GM18505 (cell line): ENCODE results near the gene BDP1.
"Not testable (repeated sequence)": the region's sequence is repeated elsewhere in the genome, so short reads cannot be mapped to it uniquely, and the experiment has no call there.

Source experiments
- ATAC-seq: cut with Tn5 transposase; IDR thresholded peaks from one replicate; pipeline ENCODE4 v1.9.1; 2021; ENCODE audit not compliant: unreplicated experiment
- POLR2A ChIP-seq: IDR thresholded peaks from 4 replicates; pipeline ENCODE4 v1.6.1; 2011; ENCODE audit warnings: borderline replicate concordance; ENCODE audit not compliant: insufficient read depth, insufficient read length; ENCODE audit errors: extremely low read depth

Gene BDP1

GRCh38 chr5:71452876-71453275, 2.6 kb upstream of the BDP1 start:
- no peak for TF ChIP-seq POLR2A
- no peak for ATAC-seq

GRCh38 chr5:71454913-71455312, 538 bp upstream of the BDP1 start:
- TF ChIP-seq POLR2A: no peak
- no peak for ATAC-seq

DNA sequence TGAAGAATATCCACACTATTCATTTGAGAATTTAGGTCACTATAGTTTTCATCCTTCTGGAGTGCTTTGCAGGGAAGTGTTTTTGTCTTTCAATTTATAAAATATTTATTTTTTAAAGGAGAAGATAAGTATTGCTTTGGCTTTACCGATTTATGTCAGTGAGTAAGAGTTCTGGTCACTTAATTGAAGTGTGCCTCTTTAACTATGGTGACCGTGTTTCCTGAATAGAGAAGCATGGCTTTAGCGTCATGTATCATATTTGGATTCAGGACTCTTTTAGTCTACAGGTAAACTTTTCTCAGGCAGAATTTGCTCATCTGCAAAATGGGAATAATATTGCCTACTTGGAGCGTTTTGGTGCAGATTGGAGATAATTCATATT, 902 bp downstream of the BDP1 start:
- no peak for TF ChIP-seq POLR2A
- ATAC-seq: no peak

DNA sequence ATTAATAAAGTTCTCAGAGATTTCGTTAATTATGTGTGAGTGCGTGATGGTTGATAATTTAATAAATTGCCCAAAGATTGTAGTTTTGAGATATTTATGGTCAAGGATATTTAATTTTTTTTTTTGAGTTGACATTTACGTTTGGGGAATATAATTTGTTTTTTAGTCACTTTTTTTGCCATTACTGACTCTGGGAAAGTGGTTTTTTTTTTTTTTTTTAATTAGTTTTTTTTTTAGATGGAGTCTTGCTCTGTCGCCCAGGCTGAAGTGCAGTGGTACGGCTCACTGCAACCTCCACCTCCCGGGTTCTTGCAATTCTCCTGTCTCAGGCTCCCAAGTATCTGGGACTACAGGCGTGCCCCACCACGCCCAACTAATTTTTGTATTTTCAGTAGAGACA, 1.7 kb downstream of the BDP1 start:
- no peak for ATAC-seq
- no peak for TF ChIP-seq POLR2A

DNA sequence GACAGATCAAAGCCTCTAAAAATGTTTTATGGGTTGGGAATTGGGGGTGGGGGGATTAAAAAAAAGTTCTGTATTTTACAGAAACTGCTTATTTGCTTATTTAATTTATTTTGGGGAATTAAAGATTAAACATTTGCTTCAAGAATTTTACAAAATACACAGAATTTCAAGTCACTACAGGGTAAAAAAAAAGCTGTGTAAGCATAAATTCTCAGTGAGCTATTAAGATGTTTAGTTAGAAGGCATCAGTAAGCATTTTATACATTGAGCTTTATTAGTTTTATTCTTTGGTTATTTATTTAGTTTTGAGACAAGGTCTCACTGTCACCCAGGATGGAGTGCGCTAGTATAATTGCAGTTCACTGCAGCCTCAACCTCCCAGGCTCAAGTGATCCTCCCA, 5.2 kb downstream of the BDP1 start:
- no peak for TF ChIP-seq POLR2A
- no peak for ATAC-seq

DNA sequence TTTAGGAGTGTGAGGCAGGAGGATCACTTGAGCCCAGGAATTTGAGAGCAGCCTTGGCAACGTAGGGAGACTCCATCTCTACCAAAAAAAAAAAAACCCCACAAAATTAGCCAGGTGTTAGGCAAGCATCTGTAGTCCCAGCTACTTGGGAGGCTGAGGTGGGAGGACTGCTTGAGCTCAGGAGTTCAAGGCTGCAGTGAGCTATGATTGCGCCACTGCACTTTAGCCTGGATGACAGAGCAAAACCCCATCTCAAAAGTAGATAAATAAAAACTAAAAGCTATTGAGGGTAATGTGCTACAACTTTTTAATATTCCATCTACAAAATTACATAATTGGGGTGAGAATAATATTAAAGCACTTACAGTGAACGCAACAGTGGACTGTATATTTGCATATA, 5.9 kb downstream of the BDP1 start:
- TF ChIP-seq POLR2A: no peak
- ATAC-seq: no peak

DNA sequence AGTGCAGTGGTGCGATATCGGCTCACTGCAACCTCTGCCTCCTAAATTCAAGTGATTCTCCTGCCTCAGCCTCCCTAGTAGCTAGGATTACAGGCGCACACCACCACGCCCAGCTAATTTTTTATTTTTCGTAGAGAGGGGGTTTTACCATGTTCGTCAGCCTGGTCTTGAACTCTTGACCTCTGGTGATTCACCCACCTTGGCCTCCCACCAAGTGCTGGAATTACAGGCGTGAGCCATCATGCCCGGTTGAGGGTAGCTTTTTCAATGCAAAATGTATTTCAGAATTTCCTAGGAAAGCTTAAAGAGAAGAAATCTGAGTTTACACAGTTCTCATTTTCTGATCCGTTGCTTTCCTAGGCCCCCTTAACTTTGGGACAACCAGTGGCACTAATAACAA, 15.7 kb downstream of the BDP1 start:
- no peak for ATAC-seq
- no peak for TF ChIP-seq POLR2A

DNA sequence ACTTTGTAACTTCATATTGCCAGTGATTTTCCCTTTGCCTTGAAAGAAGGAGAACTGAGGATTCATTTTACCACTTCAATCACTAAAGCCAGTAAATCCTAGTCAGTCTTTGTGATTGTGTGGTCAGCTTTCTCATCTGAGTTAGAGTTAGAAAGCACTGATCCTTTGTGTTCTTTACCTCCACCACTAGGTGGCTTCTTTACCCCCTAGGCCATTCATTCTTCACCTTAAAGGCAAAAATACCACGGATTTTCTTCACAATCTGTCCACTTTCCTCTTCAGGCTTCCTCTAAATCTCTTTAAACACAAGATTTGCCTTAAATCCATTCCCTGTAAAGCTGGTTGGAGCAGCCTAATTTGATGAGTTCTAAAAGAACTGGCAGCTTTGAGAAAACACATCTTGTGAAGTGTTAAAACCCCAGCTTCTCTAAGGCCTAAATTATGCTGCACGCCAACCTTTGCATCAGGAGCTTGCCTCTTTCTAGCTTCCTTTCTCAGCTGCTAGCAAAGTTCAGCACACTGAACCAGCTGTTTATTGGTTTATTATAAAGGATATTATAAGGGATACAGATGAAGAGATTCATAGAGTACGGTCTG, 20.4 kb downstream of the BDP1 start:
- TF ChIP-seq POLR2A: no peak
- ATAC-seq: no peak

- no peak for ATAC-seq
- TF ChIP-seq POLR2A: no peak
These were observed 26.0 kb downstream of the BDP1 start for GRCh38 chr5:71481441-71481840.

DNA sequence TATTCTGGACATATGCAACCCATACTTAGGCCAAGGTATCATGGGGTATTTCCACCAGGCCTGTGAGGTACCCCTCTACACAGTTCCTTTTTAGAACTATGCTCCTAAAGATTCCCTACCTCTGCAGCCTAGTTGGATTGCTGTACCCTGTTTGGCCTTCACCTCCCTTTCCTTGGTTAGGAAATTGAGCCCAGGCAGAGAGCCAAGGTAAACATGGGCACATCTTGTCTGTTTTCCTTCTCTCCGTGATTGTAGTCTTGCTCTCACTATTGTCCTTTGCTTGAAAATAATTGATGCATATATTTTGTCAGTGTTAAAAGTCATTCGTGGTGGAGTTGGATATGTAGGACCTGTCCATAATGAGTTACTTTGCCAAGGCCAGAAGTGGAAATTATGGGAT, 26.7 kb downstream of the BDP1 start:
- TF ChIP-seq POLR2A: no peak

DNA sequence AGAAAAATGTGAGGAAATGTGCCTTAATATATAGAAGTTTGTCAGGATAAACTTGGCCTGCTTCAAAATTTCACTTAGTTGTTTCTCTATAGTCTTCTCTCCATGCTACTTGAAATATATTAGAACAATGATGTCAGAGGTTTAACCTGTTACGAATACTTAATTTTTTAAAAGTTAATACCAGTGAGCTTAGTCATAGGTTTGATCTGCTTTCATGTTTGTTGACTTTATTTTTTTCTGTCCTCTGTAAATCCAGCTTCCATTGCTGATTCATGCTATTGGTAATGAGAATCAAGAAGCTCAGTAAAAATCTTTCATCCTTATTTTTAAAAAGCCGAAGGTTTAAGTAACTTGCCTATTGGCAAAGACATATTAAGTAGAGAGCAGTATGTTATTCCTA, 27.9 kb downstream of the BDP1 start:
- no peak for TF ChIP-seq POLR2A
- no peak for ATAC-seq

More for the DNA sequence above, 26.7 kb downstream of the BDP1 start:
- no peak for ATAC-seq

- no peak for TF ChIP-seq POLR2A
- no peak for ATAC-seq
These were observed 37.6 kb downstream of the BDP1 start for GRCh38 chr5:71492817-71493615.

- not testable (repeated sequence) for ATAC-seq
These were observed 38.8 kb downstream of the BDP1 start for GRCh38 chr5:71494202-71494601.

DNA sequence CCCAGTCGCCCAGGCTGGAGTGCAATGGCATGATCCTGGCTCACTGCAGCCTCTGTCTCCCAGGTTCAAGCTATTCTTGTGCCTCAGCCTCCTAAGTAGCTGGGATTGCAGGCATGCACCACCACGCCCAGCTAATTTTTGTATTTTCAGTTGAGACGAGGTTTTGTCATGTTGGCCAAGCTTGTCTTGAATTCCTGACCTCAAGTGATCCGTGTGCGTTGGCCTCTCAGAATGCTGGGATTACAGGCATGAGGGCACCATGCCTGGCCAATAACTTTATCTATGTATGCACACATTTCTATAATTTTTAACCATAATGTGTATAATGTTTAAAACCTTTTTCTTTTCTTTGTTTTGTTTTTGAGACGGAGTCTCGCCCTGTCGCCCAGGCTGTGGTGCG, 43.3 kb downstream of the BDP1 start:
- not testable (repeated sequence) for ATAC-seq

- TF ChIP-seq POLR2A: no peak
- ATAC-seq: no peak
These were observed 48.1 kb downstream of the BDP1 start for GRCh38 chr5:71503536-71503935.
